Superior temporal gyrus (tissue), 1 donor: ENCODE results near the gene GALNT16.
"Not testable (repeated sequence)": the region's sequence is repeated elsewhere in the genome, so short reads cannot be mapped to it uniquely, and the experiment has no call there.

Experiments used
- DNase-seq: peaks from one replicate; pipeline ENCODE4 v3.0.0-alpha.2; 2016; ENCODE audit errors: extremely low spot score

Gene GALNT16

GRCh38 chr14:69285661-69286255, 25.8 kb downstream of the GALNT16 start:
- no peak for DNase-seq

- DNase-seq, result peak; percentile 26
Measured at GRCh38 chr14:69287098-69288010, 27.4 kb downstream of the GALNT16 start.

- DNase-seq, result no peak
Measured at GRCh38 chr14:69288011-69288771, 28.2 kb downstream of the GALNT16 start.

DNA sequence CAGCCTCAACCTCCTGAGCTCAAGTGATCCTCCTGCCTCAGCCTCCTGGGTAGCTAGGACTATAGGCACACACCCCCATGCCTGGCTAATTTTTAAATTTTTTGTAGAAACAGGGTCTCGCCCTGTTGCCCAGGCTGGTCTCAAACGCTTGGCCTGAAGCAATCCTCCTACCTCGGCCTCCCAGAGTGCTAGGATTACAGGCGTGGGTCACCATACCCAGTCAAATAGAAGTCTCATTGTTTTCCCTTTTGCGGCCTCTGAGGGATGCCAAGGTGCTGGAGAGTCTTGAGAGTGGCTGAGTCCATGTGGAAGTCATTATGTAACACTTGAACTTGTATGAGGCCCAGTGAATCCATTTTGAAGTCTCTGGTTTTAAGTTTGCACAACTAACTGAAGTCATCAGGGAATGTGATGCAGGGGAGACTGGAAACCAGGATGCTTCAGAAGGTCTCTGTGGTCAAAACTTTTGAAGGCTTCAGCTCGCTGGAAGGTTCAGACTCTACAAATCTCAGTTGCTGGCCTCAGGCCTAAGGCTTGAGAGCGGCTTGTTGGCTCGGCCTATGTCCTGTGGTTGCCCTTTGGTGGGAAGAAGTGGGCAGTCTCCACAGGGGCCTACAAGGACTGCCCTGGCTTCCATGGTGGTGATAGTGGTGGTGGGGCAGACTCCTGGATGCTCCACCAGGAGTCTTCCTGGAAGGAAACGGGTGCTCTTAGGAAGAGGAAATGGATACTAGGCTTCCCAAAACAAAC, 29.2 kb downstream of the GALNT16 start:
- no peak for DNase-seq

DNA sequence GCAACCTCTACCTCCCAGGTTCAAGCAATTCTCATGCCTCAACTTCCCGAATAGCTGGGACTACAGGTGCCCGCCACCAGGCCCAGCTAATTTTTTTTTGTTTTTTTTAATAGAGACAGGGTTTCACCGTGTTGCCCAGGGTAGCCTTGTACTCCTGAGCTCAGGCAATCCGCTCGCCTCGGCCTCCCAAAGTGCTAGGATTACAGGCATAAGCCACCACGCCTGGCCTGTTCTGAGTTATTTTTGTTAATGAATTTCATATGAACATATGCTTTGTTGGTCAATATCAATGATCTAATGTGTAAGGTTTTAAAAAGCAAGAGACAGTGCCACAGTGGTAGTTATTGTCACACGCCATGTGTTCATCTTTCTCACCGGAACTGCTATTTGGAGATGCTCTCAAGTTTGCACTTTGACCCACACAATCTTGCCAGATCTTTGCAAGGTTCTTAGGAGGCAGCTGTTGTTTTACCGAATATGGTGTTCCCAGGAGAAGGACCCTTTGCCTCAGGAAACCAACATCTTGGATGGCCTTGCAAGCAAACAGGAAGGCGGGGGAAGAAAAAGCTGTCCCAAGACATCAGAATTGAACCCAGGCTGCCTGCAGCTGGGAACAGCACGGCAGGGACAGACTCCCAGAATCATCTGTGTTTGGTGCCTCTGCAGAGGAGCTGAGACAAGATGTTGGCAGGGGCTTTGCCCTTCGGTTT, 30.0 kb downstream of the GALNT16 start:
- no peak for DNase-seq

DNA sequence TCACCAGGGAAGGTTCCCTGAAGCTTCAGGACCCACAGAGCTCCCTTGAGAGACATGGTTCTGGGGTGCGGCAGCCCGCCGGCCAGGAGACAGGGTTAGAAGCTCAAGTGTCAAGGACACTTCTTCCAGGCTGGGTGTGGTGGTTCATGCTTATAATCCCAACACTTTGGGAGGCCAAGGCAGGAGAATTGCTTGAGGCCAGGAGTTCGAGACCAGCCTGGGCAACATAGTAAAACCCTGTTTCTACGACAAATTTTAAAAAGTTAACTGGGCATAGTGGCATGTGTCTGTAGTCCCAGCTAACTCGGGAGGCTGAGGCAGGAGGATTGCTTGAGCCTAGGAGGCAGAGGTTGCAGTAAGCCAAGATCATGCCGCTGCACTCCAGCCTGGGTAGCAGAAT, 30.9 kb downstream of the GALNT16 start:
- not testable (repeated sequence) for DNase-seq

DNA sequence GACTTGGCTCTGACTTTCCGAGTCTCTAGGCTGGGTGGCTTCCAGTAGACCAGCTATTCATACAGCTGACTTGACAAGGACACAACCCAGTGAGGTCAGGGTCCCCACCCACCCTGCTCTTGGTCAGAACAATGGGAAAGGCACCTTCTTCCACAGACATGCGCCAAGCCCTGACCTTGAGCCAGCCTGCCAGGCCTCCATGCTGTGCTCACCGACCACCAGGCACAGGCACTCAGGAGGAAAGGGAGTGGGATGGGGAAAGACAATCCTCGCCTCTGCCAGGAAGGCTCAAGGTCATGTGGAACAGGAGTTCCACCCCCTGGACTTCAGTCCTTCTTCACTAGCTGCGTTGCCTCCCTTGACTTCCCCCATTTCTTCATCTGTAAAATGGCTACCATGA, 31.4 kb downstream of the GALNT16 start:
- DNase-seq, result no peak

- no peak for DNase-seq
Measured at GRCh38 chr14:69291891-69292561, 32.1 kb downstream of the GALNT16 start.

DNA sequence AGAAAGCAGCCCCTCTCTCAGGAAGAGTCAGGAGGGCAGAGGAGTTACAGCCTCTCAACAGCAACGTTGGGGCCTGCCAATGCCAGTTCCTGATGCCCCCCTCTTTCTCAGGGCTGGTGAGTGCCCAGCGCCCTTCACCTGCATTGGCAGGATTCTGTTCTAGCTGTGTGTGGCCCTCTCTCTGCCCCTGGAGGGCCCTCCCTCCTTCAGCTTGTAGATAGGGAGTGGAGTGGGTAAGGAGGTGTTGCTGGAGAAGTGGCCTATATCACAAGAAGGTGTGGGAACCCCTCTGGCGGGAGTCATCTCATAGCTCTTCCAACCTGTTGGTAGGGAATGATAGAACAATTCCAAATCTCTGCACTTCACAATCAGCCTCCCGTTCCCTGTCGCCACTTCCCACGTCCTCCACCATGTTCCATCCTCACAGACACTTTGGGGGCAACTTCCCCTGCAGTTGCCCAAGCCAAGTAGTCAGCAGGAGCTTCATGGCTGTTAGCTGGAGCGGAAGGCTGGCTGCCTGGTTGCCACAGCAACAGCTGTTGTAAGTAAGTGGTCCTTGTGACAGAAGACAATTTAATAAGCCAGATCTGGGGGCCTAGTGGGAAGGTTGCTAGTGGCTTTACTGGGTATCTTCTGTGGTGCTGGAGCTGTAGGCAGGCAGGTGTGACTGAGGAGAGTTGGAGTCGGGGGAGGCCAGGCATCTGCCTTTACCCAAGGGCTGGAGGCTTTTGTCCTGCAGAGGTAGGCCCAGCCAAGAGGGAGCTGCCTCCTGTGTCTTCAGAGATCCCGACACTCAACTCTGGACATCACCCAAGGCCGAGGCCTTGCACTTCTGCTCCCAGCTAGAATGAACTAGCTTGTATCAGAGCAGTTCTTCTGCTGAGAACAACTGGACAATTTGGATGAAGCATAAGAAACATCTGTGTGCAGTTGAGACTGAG, 38.4 kb downstream of the GALNT16 start:
- DNase-seq, result no peak

DNA sequence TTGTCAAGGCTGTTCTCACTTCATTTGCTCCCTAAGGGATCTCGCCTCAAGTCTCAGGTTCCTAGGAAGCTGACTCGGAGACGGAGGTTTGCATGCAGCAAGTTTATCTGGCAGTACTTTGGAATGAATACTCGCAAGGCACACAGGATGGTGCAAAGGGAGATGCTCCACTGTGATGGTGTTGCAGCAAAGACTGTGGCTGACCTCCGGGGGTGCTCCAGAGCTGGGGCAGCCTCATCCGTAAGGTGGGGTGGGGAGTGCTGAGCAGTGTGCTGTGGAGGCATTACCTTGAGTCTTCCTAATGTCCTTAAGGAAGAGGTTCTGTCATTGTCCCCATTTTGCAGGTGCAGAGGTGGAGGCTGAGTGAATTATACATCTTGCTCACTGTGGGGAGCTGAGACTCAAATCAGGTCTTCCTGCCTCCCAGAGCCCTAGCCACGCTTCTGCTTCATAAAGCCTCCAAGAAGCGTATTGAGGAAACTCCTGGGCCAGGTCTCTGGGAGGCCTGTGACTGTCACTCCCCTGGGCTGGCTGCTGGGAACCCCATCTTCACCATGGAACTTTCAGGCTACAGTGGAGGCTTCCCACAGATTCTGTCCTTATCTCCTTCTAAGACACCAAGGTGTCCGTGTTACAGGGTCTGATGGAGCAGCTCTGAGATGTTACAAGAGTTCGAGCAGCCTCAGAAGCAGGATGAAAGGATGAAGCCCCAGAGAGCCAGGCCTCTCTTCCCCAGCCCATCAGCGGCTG, 39.5 kb downstream of the GALNT16 start:
- no peak for DNase-seq

GRCh38 chr14:69300601-69301221, 40.8 kb downstream of the GALNT16 start:
- DNase-seq, result no peak

GRCh38 chr14:69303086-69303485, 43.1 kb downstream of the GALNT16 start:
- no peak for DNase-seq

DNA sequence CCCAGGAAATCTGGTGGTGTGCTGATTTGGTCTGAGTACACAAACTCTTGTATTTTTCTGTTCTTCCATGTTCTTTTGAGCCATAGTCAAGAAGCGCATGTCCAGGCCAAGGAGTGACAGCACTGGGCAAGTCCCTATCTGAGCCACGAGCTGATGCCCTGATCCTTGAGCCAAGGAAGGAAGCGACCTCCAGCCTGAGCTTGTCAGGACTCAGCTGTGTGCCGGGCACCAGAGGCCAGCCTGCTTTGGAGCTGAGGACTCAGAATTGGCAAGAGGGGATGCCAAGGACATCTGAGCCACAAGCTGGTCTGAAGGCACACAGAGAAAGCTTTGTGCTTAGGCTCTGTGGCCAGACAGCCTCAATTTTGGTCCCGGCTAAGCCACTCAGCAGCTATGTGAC, 52.6 kb downstream of the GALNT16 start:
- DNase-seq, result peak; percentile 59

DNA sequence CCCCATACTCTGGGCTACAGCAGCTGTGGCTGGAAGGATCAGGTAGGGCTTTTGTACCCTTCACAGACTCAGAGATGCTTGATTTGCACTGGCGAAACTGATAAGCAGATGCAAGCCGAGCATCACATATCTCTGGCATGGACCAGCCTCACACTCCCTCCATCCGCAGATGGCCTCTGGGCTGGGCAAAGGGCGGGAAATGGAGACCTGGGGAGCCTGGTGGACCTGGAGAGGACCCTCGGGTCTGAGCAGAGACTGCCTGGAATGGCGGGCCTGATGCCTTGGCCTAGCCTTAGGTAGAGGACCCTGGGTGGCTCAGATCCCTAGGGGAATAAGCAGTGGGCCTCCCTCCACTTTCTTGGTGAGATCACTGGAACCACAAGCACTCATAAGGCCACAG, 53.2 kb downstream of the GALNT16 start:
- DNase-seq, result no peak

GRCh38 chr14:69314327-69314726, 54.4 kb downstream of the GALNT16 start:
- DNase-seq, result no peak

DNA sequence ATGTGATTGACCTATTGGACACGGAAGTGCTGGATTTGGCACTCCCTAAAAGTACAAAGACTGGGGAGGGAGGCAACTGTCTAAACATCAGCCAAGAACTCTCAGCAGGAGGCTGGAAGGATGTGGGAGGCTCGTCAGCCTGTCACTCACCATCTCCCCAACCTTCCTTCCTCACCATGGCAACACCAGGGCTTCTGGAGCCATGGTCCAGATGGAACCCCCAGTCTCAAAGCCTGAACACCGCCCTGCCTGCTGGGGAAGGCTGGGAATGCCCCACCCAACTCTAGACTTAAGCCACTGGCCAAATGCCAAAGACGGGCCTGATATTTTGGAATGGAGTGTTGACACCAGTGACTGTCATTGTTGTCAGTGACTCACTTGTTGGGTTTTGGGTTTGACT, 55.3 kb downstream of the GALNT16 start:
- DNase-seq, result no peak

- DNase-seq, result no peak
Measured at GRCh38 chr14:69316449-69317101, 56.6 kb downstream of the GALNT16 start.
